ENCODE results near the gene TRIO.

DNA sequence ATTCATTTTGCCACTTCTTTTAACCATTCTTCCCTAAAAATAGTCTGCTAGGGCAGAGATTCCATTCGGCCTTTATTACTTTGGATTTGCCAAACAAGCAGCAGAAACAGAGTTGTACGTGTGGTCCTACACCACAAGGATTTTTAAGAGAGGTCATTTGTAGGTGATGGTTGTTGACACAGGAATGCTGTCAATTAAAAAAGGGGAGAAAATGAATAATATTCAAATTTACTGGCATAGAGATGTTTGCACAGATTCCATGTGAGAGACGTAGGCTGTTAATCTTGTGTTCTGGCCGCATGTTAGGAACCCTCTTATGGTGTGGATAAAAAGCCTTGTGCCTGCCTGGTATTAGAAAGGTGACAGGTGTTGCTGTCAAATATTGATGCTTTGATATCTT, 34.9 kb downstream of the TRIO start:
- TF ChIP-seq, protein P1, sequence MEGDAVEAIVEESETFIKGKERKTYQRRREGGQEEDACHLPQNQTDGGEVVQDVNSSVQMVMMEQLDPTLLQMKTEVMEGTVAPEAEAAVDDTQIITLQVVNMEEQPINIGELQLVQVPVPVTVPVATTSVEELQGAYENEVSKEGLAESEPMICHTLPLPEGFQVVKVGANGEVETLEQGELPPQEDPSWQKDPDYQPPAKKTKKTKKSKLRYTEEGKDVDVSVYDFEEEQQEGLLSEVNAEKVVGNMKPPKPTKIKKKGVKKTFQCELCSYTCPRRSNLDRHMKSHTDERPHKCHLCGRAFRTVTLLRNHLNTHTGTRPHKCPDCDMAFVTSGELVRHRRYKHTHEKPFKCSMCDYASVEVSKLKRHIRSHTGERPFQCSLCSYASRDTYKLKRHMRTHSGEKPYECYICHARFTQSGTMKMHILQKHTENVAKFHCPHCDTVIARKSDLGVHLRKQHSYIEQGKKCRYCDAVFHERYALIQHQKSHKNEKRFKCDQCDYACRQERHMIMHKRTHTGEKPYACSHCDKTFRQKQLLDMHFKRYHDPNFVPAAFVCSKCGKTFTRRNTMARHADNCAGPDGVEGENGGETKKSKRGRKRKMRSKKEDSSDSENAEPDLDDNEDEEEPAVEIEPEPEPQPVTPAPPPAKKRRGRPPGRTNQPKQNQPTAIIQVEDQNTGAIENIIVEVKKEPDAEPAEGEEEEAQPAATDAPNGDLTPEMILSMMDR (IDR thresholded peaks at IDR 0.05): no peak
- TF ChIP-seq POLR2A (IDR thresholded peaks at IDR 0.05): no peak
